Peyer's patch (tissue), 4 donors: ENCODE results near the gene TM9SF1.

Source experiments
- CTCF ChIP-seq, 6 experiments: fragments of 450-650 bp in 4 of 6; fragments of 200-600 bp in 2 of 6; sonication (generic) in 1 of 6; IDR thresholded peaks; one replicate each; pipeline ENCODE4 v1.5.1; 2017 to 2019; ENCODE audit warnings: antibody characterized with exemption in 6 of 6, mild to moderate bottlenecking in 3 of 6, moderate library complexity in 1 of 6
- POLR2A ChIP-seq, 2 donors: fragments of 450-650 bp; IDR thresholded peaks; one replicate each; pipeline ENCODE4 v1.5.1; 2017; ENCODE audit warnings: antibody characterized with exemption in 2 of 2, mild to moderate bottlenecking in 2 of 2, moderate library complexity in 2 of 2

- no peak for TF ChIP-seq CTCF (IDR thresholded peaks at IDR 0.05)
- TF ChIP-seq POLR2A (IDR thresholded peaks at IDR 0.05): no peak
Measured at GRCh38 chr14:24155100-24155499, 40.1 kb downstream of the TM9SF1 start.
